ENCODE data around the gene LYPD6B.

Gene LYPD6B

GRCh38 chr2:149132339-149132738 is 93.8 kb downstream of the LYPD6B start:
- no peak for TF ChIP-seq ZBTB7A (IDR thresholded peaks at IDR 0.05; ENCODE audit: low read depth)
- no peak for TF ChIP-seq CREB1 (IDR thresholded peaks at IDR 0.05; ENCODE audit: low read depth)
- TF ChIP-seq RAD21 (IDR thresholded peaks at IDR 0.05; ENCODE audit: low read depth), result no peak
- no peak for TF ChIP-seq TAF1 (IDR thresholded peaks at IDR 0.05; ENCODE audit: low read depth)
- TF ChIP-seq REST (IDR thresholded peaks at IDR 0.05; ENCODE audit: low read depth), result no peak
- no peak for TF ChIP-seq NFIC (IDR thresholded peaks at IDR 0.05)

GRCh38 chr2:149132901-149133300 is 94.4 kb downstream of the LYPD6B start:
- TF ChIP-seq TEAD4 (IDR thresholded peaks at IDR 0.05) (no peak), USF1 (IDR thresholded peaks at IDR 0.05) (no peak), MAX (IDR thresholded peaks at IDR 0.05) (no peak), RAD21 (IDR thresholded peaks at IDR 0.05; ENCODE audit: low read depth) (no peak), TCF12 (IDR thresholded peaks at IDR 0.05; ENCODE audit: low read depth) (no peak), EGR1 (IDR thresholded peaks at IDR 0.05) (no peak), NFIC (IDR thresholded peaks at IDR 0.05) (no peak), TAF1 (IDR thresholded peaks at IDR 0.05; ENCODE audit: low read depth) (no peak), REST (IDR thresholded peaks at IDR 0.05; ENCODE audit: low read depth) (no peak), EP300 (IDR thresholded peaks at IDR 0.05; ENCODE audit: borderline replicate concordance) (no peak), FOXM1 (IDR thresholded peaks at IDR 0.05; ENCODE audit: borderline replicate concordance, low read depth) (no peak), ZBTB7A (IDR thresholded peaks at IDR 0.05; ENCODE audit: low read depth) (no peak), CEBPB (IDR thresholded peaks at IDR 0.05) (no peak), CREB1 (IDR thresholded peaks at IDR 0.05; ENCODE audit: low read depth) (no peak), YY1 (IDR thresholded peaks at IDR 0.05; ENCODE audit: low read depth) (no peak)

GRCh38 chr2:149134335-149134923 is 95.9 kb downstream of the LYPD6B start:
- TF ChIP-seq USF1 (IDR thresholded peaks at IDR 0.05) (no peak), TAF1 (IDR thresholded peaks at IDR 0.05; ENCODE audit: low read depth) (no peak), EGR1 (IDR thresholded peaks at IDR 0.05) (no peak), ZBTB7A (IDR thresholded peaks at IDR 0.05; ENCODE audit: low read depth) (no peak), TEAD4 (IDR thresholded peaks at IDR 0.05) (no peak), YY1 (IDR thresholded peaks at IDR 0.05; ENCODE audit: low read depth) (no peak), RAD21 (IDR thresholded peaks at IDR 0.05; ENCODE audit: low read depth) (no peak), CREB1 (IDR thresholded peaks at IDR 0.05; ENCODE audit: low read depth) (no peak), MAX (IDR thresholded peaks at IDR 0.05) (no peak), EP300 (IDR thresholded peaks at IDR 0.05; ENCODE audit: borderline replicate concordance) (no peak), TCF12 (IDR thresholded peaks at IDR 0.05; ENCODE audit: low read depth) (no peak), CEBPB (IDR thresholded peaks at IDR 0.05) (no peak), REST (IDR thresholded peaks at IDR 0.05; ENCODE audit: low read depth) (no peak), FOXM1 (IDR thresholded peaks at IDR 0.05; ENCODE audit: borderline replicate concordance, low read depth) (no peak), NFIC (IDR thresholded peaks at IDR 0.05) (no peak)

- TF ChIP-seq YY1 (IDR thresholded peaks at IDR 0.05; ENCODE audit: low read depth), result no peak
- no peak for TF ChIP-seq CEBPB (IDR thresholded peaks at IDR 0.05)
- TF ChIP-seq TCF12 (IDR thresholded peaks at IDR 0.05; ENCODE audit: low read depth), result no peak
- TF ChIP-seq NFIC (IDR thresholded peaks at IDR 0.05), result no peak
- TF ChIP-seq RAD21 (IDR thresholded peaks at IDR 0.05; ENCODE audit: low read depth), result no peak
- no peak for TF ChIP-seq TEAD4 (IDR thresholded peaks at IDR 0.05)
- TF ChIP-seq ZBTB7A (IDR thresholded peaks at IDR 0.05; ENCODE audit: low read depth), result no peak
These were observed 97.6 kb downstream of the LYPD6B start for GRCh38 chr2:149136111-149136510.

Measured in Ishikawa (cell line).